Hepatocyte (in vitro differentiated cells): Measurements from ENCODE around the gene UBR2. TPM values are rescaled to one million over a fixed set of nuclear protein-coding genes. Genes with fewer than 3 reads are reported as not detected.

Experiments
- DNase-seq: peaks from one replicate; pipeline ENCODE4 v3.0.0-alpha.2; 2016; ENCODE audit warnings: low spot score
- H2AFZ ChIP-seq: fragments of 200-600 bp; sonication (generic); 2 replicates; pipeline ENCODE4 v1.6.0; 2016; ENCODE audit warnings: antibody characterized with exemption, mild to moderate bottlenecking
- H3K27ac ChIP-seq: fragments of 200-600 bp; sonication (generic); 2 replicates; pipeline ENCODE4 v1.5.1; 2016; ENCODE audit warnings: mild to moderate bottlenecking
- H3K27me3 ChIP-seq: fragments of 200-600 bp; sonication (generic); 2 replicates; pipeline ENCODE4 v1.6.1; 2016
- H3K36me3 ChIP-seq: fragments of 200-600 bp; sonication (generic); replicated peaks from 2 replicates; pipeline ENCODE4 v1.5.1; 2016; ENCODE audit warnings: low read depth; ENCODE audit not compliant: insufficient read depth
- H3K4me1 ChIP-seq: fragments of 200-600 bp; sonication (generic); 2 replicates; pipeline ENCODE4 v1.5.1; 2016; ENCODE audit warnings: mild to moderate bottlenecking, moderate library complexity; ENCODE audit not compliant: insufficient read depth
- H3K4me2 ChIP-seq: fragments of 200-600 bp; sonication (generic); 2 replicates; pipeline ENCODE4 v1.6.0; 2016
- H3K4me3 ChIP-seq: fragments of 200-600 bp; sonication (generic); 2 replicates; pipeline ENCODE4 v1.5.1; 2016; ENCODE audit warnings: mild to moderate bottlenecking
- H3K79me2 ChIP-seq: fragments of 200-600 bp; sonication (generic); 2 replicates; pipeline ENCODE4 v1.6.0; 2017; ENCODE audit warnings: mild to moderate bottlenecking
- H3K9me2 ChIP-seq: fragments of 200-600 bp; sonication (generic); replicated peaks from 2 replicates; pipeline ENCODE4 v1.6.0; 2017; ENCODE audit warnings: mild to moderate bottlenecking; ENCODE audit not compliant: insufficient read depth
- H3K9me3 ChIP-seq: fragments of 200-600 bp; sonication (generic); 2 replicates; pipeline ENCODE4 v1.5.1; 2016; ENCODE audit warnings: low read depth, mild to moderate bottlenecking
- H4K20me1 ChIP-seq: fragments of 200-600 bp; sonication (generic); 2 replicates; pipeline ENCODE4 v1.6.0; 2016; ENCODE audit warnings: mild to moderate bottlenecking; ENCODE audit not compliant: insufficient read depth, poor library complexity, severe bottlenecking
- CTCF ChIP-seq: fragments of 200-600 bp; sonication (generic); IDR thresholded peaks from 2 replicates; pipeline ENCODE4 v1.5.1; 2016; ENCODE audit warnings: antibody characterized with exemption, mild to moderate bottlenecking; ENCODE audit not compliant: poor library complexity
- EZH2 ChIP-seq: fragments of 200-600 bp; sonication (generic); IDR thresholded peaks from 2 replicates; pipeline ENCODE4 v1.6.1; 2016; ENCODE audit warnings: antibody characterized with exemption, mild to moderate bottlenecking, borderline replicate concordance
- EZH2phosphoT487 ChIP-seq: fragments of 200-600 bp; sonication (generic); IDR thresholded peaks from one replicate; pipeline ENCODE4 v1.6.1; 2018; ENCODE audit warnings: antibody characterized with exemption, mild to moderate bottlenecking, low read depth, moderate library complexity; ENCODE audit not compliant: unreplicated experiment, severe bottlenecking
- WGBS: methylation state at CpG from one replicate; pipeline ENCODE4 v1.1.6; 2016; ENCODE audit warnings: low lambda C conversion rate; ENCODE audit errors: missing lambda C conversion rate; 5-methylcytosine and 5-hydroxymethylcytosine counted together
- polyA plus RNA-seq: library from polyadenylated mRNA; unstranded; fragments of >200 nt; fragmentation: Nextera tagmentation; extraction: Ambion mirVana; gene quantifications from 2 replicates; pipeline ENCODE4 v1.2.1, GENCODE V29; 2016
- total RNA-seq: library from RNA; depleted of rRNA; stranded (reverse); fragments of >200 nt; gene quantifications from 2 replicates; pipeline ENCODE4 v1.2.3, GENCODE V29; 2014

Gene UBR2
- total and polyA plus RNA-seq, 2 experiments from 2014 or later: 8.1 to 24.4 TPM

GRCh38 chr6:42520786-42521607 is 42.8 kb upstream of the UBR2 start:
- Histone ChIP-seq H2AFZ (no peak overlapping the region), H3K9me3 (no peaks in the 10 kb centered on the region), H3K79me2 (no peaks in the 10 kb centered on the region), H4K20me1 (no peaks in the 10 kb centered on the region), H3K9me2 (no peaks in the 10 kb centered on the region), H3K4me3 (no peak overlapping the region), H3K4me1 (no peaks in the 10 kb centered on the region), H3K27ac (no peak overlapping the region), H3K4me2 (no peak overlapping the region), H3K27me3 (no peaks in the 10 kb centered on the region), H3K36me3 (no peaks in the 10 kb centered on the region)
- TF ChIP-seq EZH2phosphoT487 (no peak), CTCF (no peak), EZH2 (no peak)
- no peak for DNase-seq
- 74% methylated on average over 6 of the region's 6 CpGs for WGBS

- Histone ChIP-seq H3K4me1 (no peaks in the 10 kb centered on the region), H3K36me3 (no peaks in the 10 kb centered on the region), H3K9me3 (no peaks in the 10 kb centered on the region), H3K9me2 (no peaks in the 10 kb centered on the region), H3K27ac (no peak overlapping the region), H2AFZ (no peak overlapping the region), H3K27me3 (no peaks in the 10 kb centered on the region), H3K79me2 (no peaks in the 10 kb centered on the region), H3K4me2 (no peak overlapping the region), H4K20me1 (no peaks in the 10 kb centered on the region), H3K4me3 (no peak overlapping the region)
- 97% methylated on average over 2 of the region's 2 CpGs for WGBS
- no peak for TF ChIP-seq CTCF
- TF ChIP-seq EZH2phosphoT487: no peak
- no peak for TF ChIP-seq EZH2
- no peak for DNase-seq
These were observed 41.8 kb upstream of the UBR2 start for GRCh38 chr6:42522036-42522435.

- Histone ChIP-seq H3K4me1 (no peaks in the 10 kb centered on the region), H2AFZ (no peak overlapping the region), H3K9me2 (no peaks in the 10 kb centered on the region), H4K20me1 (no peaks in the 10 kb centered on the region), H3K79me2 (no peaks in the 10 kb centered on the region), H3K36me3 (no peaks in the 10 kb centered on the region), H3K4me2 (no peak overlapping the region), H3K9me3 (no peaks in the 10 kb centered on the region), H3K27me3 (no peaks in the 10 kb centered on the region), H3K4me3 (no peak overlapping the region), H3K27ac (no peak overlapping the region)
- 94% methylated on average over 8 of the region's 8 CpGs for whole genome bisulfite sequencing
- DNase-seq: no peak
- no peak for TF ChIP-seq EZH2
- no peak for TF ChIP-seq CTCF
- TF ChIP-seq EZH2phosphoT487: no peak
These were observed 40.7 kb upstream of the UBR2 start for GRCh38 chr6:42522942-42523814.
